ENCODE results near the gene COX4I1.

Gene COX4I1

DNA sequence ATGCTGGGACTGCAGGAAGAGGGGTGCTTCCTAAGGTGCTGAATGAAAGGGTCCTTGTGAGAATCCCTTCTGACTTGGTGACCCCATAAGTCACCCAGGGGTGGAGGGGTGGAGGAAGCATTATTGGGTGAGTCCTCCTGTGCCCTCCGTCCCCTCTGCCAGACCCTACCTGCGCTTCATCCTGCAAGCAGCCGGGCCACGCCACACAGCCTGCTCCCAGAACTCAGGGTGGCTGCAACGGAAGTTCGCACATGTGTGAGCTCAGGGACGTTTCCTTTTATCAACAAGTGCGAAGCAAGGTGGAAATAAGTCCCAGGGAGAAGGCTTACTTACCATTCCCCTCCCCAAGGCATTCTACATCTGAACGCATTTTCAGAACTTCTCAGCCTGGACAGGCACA is 40.9 kb downstream of the COX4I1 start:
- no peaks in the 10 kb centered on the region for H3K36me3 ChIP-seq (ENCODE audit: control insufficient read depth, insufficient read depth, low read length)
- H3K9me3 ChIP-seq (ENCODE audit: control insufficient read depth, low read length): no peaks in the 10 kb centered on the region
- H3K4me3 ChIP-seq (ENCODE audit: low read length): no peak overlapping the region
- peaks cover 21% of the 10 kb centered on the region for H3K27me3 ChIP-seq (ENCODE audit: control insufficient read depth, insufficient read depth, low read length)
- H3K9ac ChIP-seq (ENCODE audit: low read length): no peak overlapping the region
- H3K4me1 ChIP-seq (ENCODE audit: control insufficient read depth, insufficient read depth, low read length): peaks cover 11% of the 10 kb centered on the region

DNA sequence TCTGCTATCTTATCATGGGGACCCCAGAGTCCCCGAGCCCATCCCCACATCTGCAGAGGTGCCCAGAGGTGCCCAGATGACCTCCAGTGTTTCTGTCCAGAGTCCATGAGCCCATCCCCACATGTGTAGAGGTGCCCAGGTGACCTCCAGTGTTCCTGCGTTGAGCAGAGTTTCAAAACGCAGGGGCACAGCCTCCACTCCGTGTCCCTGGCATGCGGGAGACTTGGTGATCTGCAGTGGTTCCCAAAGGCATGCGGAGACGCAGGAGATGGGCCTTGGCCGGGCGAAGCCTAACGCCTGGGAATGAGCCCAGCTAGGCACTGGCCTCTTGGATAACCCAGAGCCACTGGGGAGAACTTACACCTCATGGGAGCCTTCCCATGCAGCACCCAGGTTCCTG is 41.3 kb downstream of the COX4I1 start:
- H3K9ac ChIP-seq (ENCODE audit: low read length): no peak overlapping the region
- H3K27me3 ChIP-seq (ENCODE audit: control insufficient read depth, insufficient read depth, low read length): peaks cover 17% of the 10 kb centered on the region
- no peaks in the 10 kb centered on the region for H3K9me3 ChIP-seq (ENCODE audit: control insufficient read depth, low read length)
- peaks cover 11% of the 10 kb centered on the region for H3K4me1 ChIP-seq (ENCODE audit: control insufficient read depth, insufficient read depth, low read length)
- no peak overlapping the region for H3K4me3 ChIP-seq (ENCODE audit: low read length)
- no peaks in the 10 kb centered on the region for H3K36me3 ChIP-seq (ENCODE audit: control insufficient read depth, insufficient read depth, low read length)

DNA sequence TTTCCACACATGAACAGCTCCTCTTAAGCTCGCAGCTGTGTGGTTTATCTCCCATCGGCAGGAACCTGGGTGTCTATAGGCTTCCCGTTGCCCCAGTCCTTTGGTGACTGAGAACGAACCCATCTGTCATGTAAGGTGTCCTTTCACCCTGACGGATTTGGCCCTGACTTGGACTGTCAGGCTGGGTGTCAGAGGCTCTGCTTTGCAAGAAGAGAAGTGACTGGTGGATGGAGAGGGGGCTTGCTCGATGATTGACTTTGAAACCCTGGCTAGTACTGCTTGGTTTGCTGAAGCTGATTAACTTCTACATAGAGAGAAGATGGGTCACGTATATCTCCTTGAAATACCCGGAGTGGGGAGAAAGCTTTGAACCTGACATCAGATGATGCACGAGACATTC is 42.9 kb downstream of the COX4I1 start:
- Histone ChIP-seq H3K27me3 (ENCODE audit: control insufficient read depth, insufficient read depth, low read length) (peaks cover 9% of the 10 kb centered on the region), H3K4me3 (ENCODE audit: low read length) (no peak overlapping the region), H3K36me3 (ENCODE audit: control insufficient read depth, insufficient read depth, low read length) (no peaks in the 10 kb centered on the region), H3K4me1 (ENCODE audit: control insufficient read depth, insufficient read depth, low read length) (peaks cover 11% of the 10 kb centered on the region), H3K9me3 (ENCODE audit: control insufficient read depth, low read length) (no peaks in the 10 kb centered on the region), H3K9ac (ENCODE audit: low read length) (no peak overlapping the region)

DNA sequence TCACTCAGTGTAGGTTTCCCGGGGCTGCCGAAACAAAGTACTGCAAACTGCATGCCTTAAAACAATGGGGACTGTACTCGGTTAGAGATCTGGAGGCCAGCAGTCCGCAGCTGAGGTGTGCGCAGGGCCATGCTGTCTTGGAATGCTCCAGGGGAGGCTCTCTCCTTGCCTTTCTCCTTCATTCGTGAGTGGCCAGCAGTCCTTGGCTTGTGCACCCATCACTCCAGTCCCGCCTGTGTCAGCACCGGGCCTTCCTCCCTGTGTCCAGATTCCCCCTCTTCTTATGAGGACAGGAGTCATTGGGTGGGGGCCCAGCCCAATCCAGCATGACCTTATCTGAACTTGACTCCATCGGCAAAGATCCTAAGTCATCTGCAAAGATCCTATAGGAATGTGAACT is 43.4 kb downstream of the COX4I1 start:
- Histone ChIP-seq H3K4me3 (ENCODE audit: low read length) (no peak overlapping the region), H3K9ac (ENCODE audit: low read length) (no peak overlapping the region), H3K4me1 (ENCODE audit: control insufficient read depth, insufficient read depth, low read length) (peaks cover 15% of the 10 kb centered on the region), H3K9me3 (ENCODE audit: control insufficient read depth, low read length) (no peaks in the 10 kb centered on the region), H3K36me3 (ENCODE audit: control insufficient read depth, insufficient read depth, low read length) (no peaks in the 10 kb centered on the region), H3K27me3 (ENCODE audit: control insufficient read depth, insufficient read depth, low read length) (peaks cover 9% of the 10 kb centered on the region)

DNA sequence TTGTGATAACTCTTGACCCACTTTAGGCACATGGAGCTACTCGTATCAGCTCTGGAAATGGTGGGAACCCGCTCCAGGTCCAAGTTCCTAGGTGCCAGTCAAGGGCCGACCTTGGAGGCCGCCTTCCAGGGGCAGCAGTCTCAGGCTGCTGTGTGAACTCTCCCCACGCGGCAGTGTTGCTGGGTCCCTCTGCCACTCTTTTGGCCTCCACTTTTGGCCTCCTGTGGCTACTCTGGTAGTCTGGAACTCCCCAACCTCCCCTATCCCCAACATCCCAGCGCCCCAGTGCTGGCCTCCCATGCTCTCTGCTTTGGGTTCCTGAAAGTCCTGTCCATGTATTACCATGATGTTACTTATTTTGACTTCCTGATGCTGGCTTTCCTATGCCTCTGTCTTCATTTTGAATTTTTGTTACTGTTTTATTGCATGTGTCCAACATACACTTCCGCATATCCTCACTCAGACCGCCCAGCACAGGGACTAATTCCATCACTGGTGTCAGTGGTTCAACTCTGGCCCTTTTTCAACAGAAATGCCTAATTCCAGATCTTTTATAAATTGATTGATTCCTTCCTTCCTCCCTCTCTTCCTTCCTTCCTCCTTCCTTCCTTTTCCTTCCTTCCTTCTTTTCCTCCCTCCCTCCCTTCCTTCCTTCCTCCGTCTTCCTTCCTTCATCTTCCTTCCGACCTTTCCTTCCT is 44.1 kb downstream of the COX4I1 start:
- Histone ChIP-seq H3K36me3 (ENCODE audit: control insufficient read depth, insufficient read depth, low read length) (no peaks in the 10 kb centered on the region), H3K4me3 (ENCODE audit: low read length) (no peak overlapping the region), H3K9me3 (ENCODE audit: control insufficient read depth, low read length) (no peaks in the 10 kb centered on the region), H3K4me1 (ENCODE audit: control insufficient read depth, insufficient read depth, low read length) (peaks cover 16% of the 10 kb centered on the region), H3K27me3 (ENCODE audit: control insufficient read depth, insufficient read depth, low read length) (peaks cover 14% of the 10 kb centered on the region), H3K9ac (ENCODE audit: low read length) (no peak overlapping the region)

DNA sequence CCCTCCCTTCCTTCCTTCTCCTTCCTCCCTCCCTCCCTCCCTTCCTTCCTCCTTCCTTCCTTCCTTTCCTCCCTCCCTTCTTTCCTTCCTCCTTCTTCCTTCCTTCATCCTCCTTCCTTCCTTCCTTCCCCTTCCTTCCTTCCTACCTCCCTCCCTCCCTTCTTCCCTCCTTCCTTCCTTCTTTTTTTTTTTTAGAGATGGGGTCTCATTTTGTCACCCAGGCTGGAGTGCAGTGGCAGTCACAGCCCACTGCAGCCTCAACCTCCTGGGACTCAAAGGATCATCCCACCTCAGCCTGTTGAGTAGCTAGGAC is 44.6 kb downstream of the COX4I1 start:
- Histone ChIP-seq H3K9me3 (ENCODE audit: control insufficient read depth, low read length) (no peaks in the 10 kb centered on the region), H3K36me3 (ENCODE audit: control insufficient read depth, insufficient read depth, low read length) (no peaks in the 10 kb centered on the region), H3K27me3 (ENCODE audit: control insufficient read depth, insufficient read depth, low read length) (peaks cover 17% of the 10 kb centered on the region), H3K4me1 (ENCODE audit: control insufficient read depth, insufficient read depth, low read length) (peaks cover 16% of the 10 kb centered on the region), H3K9ac (ENCODE audit: low read length) (no peak overlapping the region), H3K4me3 (ENCODE audit: low read length) (no peak overlapping the region)

DNA sequence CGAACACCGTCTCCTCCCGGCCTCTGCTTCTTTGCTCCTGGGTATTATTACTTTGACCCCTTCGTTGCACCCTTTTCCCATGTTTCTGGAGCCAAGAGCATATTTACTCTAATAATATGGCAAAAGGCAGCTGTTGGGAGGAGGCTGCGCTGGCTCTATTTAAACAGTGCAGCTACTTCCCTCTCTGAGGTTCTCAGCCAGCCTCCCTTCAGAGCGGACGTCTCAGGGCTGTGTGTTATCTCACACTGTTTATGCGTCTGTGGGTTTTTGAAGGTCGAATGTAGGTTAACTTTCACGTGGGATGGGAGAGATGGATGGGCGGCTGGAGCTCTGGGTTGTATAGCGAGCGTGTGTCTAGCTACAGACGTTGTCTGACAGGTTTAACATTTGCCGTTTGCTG is 45.3 kb downstream of the COX4I1 start:
- H3K9ac ChIP-seq (ENCODE audit: low read length): no peak overlapping the region
- peaks cover 19% of the 10 kb centered on the region for H3K27me3 ChIP-seq (ENCODE audit: control insufficient read depth, insufficient read depth, low read length)
- peaks cover 16% of the 10 kb centered on the region for H3K4me1 ChIP-seq (ENCODE audit: control insufficient read depth, insufficient read depth, low read length)
- no peak overlapping the region for H3K4me3 ChIP-seq (ENCODE audit: low read length)
- no peaks in the 10 kb centered on the region for H3K36me3 ChIP-seq (ENCODE audit: control insufficient read depth, insufficient read depth, low read length)
- no peaks in the 10 kb centered on the region for H3K9me3 ChIP-seq (ENCODE audit: control insufficient read depth, low read length)

DNA sequence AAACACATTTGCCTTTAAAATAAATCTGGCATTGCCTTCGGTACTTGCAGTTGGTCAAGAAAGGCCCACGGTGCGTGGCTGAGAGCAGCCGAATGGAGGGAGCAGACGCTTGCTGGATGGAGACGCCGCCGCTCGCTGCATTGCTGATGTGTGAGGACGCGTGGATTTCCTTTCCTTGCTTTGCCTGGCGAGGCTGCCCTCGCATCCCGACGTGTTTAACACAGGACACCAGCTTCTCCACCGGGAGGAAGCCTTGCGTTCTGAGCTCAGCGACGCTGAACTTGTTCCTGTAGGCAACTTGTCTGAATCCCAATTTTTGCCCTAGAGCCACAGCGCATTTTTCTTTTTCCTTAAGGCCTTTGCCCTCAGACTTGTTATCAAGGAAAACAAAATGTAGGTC is 45.8 kb downstream of the COX4I1 start:
- Histone ChIP-seq H3K36me3 (ENCODE audit: control insufficient read depth, insufficient read depth, low read length) (no peaks in the 10 kb centered on the region), H3K4me1 (ENCODE audit: control insufficient read depth, insufficient read depth, low read length) (peaks cover 16% of the 10 kb centered on the region), H3K27me3 (ENCODE audit: control insufficient read depth, insufficient read depth, low read length) (peaks cover 19% of the 10 kb centered on the region), H3K4me3 (ENCODE audit: low read length) (no peak overlapping the region), H3K9ac (ENCODE audit: low read length) (no peak overlapping the region), H3K9me3 (ENCODE audit: control insufficient read depth, low read length) (no peaks in the 10 kb centered on the region)

DNA sequence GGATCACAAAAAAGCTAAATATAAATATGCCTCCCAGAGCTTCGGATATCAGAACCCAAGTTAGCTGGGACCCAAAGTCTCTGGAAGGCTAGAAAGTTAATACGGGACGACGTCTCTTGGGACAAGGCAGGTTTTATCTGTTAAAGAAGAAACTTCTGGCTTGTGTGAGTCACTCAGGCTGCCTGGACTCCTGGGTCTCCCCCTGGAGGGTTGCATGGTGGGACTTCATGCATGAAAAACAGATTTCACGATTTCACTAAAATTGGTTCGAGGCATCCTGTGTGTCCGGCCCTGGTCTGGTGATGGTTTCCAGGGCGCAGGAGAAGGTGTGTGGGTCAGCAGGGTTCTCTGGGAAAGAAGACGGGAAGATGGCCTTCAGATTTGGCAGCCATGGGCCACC is 47.0 kb downstream of the COX4I1 start:
- peaks cover 16% of the 10 kb centered on the region for H3K4me1 ChIP-seq (ENCODE audit: control insufficient read depth, insufficient read depth, low read length)
- no peak overlapping the region for H3K9ac ChIP-seq (ENCODE audit: low read length)
- no peaks in the 10 kb centered on the region for H3K9me3 ChIP-seq (ENCODE audit: control insufficient read depth, low read length)
- no peak overlapping the region for H3K4me3 ChIP-seq (ENCODE audit: low read length)
- H3K36me3 ChIP-seq (ENCODE audit: control insufficient read depth, insufficient read depth, low read length): no peaks in the 10 kb centered on the region
- peaks cover 19% of the 10 kb centered on the region for H3K27me3 ChIP-seq (ENCODE audit: control insufficient read depth, insufficient read depth, low read length)

DNA sequence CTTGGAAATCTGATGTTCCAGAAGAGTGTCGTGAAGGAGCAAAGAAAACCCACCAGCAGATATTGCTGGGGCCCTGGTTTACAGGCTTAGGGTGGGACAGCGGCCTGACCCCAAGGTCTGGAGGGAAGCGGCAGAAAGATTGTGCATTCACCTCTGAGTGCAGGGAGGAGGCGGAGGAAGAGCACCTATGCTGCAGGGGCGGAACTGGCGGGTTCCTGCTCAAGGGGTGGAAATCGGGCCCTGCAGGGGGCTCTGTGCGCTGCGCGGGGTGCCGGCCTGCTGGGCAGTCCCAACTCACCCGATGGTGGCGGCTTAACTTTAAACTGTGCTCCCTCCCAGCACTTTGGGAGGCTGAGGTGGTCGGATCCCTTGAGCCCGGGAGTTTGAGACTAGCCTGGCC is 47.5 kb downstream of the COX4I1 start:
- Histone ChIP-seq H3K9ac (ENCODE audit: low read length) (no peak overlapping the region), H3K27me3 (ENCODE audit: control insufficient read depth, insufficient read depth, low read length) (peaks cover 19% of the 10 kb centered on the region), H3K4me3 (ENCODE audit: low read length) (no peak overlapping the region), H3K36me3 (ENCODE audit: control insufficient read depth, insufficient read depth, low read length) (no peaks in the 10 kb centered on the region), H3K4me1 (ENCODE audit: control insufficient read depth, insufficient read depth, low read length) (peaks cover 16% of the 10 kb centered on the region), H3K9me3 (ENCODE audit: control insufficient read depth, low read length) (no peaks in the 10 kb centered on the region)

DNA sequence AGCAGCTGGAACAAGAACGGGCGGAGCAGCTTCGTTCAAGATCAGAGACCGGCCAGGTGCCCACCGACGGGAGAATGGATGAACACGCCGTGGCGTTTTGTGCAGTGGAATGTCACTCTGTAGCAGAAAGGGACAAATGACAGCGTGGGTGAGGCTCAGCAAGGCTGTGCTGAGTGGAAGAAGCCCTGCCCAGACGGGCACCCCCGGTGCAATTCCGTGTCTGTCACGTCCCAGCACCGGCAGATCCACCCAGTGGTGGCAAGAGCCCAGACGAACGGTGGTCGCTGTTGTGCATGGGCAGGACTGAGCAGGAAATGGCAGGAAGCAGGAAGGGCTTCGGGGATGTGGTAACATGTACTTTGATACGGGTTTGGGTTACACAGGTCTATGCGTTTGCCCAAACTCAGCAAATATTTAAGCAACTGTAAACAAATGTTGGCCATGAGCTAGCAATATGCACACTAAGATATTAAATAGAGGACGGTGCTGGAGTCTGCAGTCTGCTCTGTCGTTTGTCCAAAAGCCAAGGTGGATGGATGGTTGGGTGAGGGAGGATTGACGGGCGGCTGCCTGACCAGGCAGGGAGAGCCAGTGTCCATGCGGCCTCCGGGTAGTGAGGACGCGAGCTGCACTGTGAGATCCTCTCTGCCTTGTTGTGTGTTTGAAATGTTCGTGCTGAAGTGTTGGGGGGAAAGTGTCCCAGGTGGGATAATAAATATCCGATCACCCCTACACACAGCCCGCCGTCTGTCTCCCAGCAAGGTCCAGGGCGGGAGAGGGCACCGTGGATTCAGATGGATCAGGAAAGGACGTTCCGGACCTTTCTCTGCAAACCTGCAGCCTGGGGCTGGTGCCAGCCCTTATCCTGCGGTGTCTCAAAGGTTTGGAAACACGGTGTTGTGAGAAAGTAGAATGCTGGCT is 48.4 kb downstream of the COX4I1 start:
- H3K9ac ChIP-seq (ENCODE audit: low read length): no peak overlapping the region
- H3K4me1 ChIP-seq (ENCODE audit: control insufficient read depth, insufficient read depth, low read length): peaks cover 16% of the 10 kb centered on the region
- H3K4me3 ChIP-seq (ENCODE audit: low read length): no peak overlapping the region
- peaks cover 19% of the 10 kb centered on the region for H3K27me3 ChIP-seq (ENCODE audit: control insufficient read depth, insufficient read depth, low read length)
- H3K36me3 ChIP-seq (ENCODE audit: control insufficient read depth, insufficient read depth, low read length): no peaks in the 10 kb centered on the region
- H3K9me3 ChIP-seq (ENCODE audit: control insufficient read depth, low read length): no peaks in the 10 kb centered on the region

DNA sequence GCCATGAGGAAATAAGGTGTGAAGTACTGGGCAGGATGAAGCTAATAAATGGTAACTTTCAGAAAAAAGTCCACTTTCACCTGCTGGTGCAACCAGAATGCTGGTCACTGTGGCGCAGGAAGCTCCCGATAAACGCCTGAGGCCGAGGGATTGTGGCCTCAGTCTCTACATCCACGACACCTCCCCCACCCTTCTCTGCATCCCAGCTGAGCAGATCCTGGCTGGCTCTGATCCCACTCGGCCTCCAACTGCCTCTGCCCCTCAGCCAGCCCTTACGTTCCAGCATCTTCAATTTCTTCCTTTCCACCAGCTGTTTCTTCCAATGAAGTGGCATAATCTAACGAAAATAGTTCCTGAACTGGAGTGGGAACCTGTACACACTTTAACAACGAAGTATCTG is 49.5 kb downstream of the COX4I1 start:
- Histone ChIP-seq H3K4me1 (ENCODE audit: control insufficient read depth, insufficient read depth, low read length) (peaks cover 16% of the 10 kb centered on the region), H3K9me3 (ENCODE audit: control insufficient read depth, low read length) (no peaks in the 10 kb centered on the region), H3K9ac (ENCODE audit: low read length) (no peak overlapping the region), H3K4me3 (ENCODE audit: low read length) (no peak overlapping the region), H3K27me3 (ENCODE audit: control insufficient read depth, insufficient read depth, low read length) (peaks cover 19% of the 10 kb centered on the region), H3K36me3 (ENCODE audit: control insufficient read depth, insufficient read depth, low read length) (no peaks in the 10 kb centered on the region)

All from mucosa of stomach (tissue), 1 donor.